Esophagus mucosa (tissue), 1 donor: ENCODE measurements around the gene ASTN2. TPM values are rescaled to one million over a fixed set of nuclear protein-coding genes. Genes with fewer than 3 reads are reported as not detected.

Source experiments
- ATAC-seq: fragments of 200-7000 bp; cut with Tn5 transposase; one replicate; pipeline ENCODE4 v1.9.1; 2020
- total RNA-seq: library from RNA; stranded (reverse); gene quantifications from one replicate; pipeline ENCODE4 v1.2.4, GENCODE V29; 2023
- donor health status: DM: yes; HTN: yes; CAD: no.

Gene ASTN2
- total RNA-seq, 1 donor from 2014 or later, result 1.00 TPM

DNA sequence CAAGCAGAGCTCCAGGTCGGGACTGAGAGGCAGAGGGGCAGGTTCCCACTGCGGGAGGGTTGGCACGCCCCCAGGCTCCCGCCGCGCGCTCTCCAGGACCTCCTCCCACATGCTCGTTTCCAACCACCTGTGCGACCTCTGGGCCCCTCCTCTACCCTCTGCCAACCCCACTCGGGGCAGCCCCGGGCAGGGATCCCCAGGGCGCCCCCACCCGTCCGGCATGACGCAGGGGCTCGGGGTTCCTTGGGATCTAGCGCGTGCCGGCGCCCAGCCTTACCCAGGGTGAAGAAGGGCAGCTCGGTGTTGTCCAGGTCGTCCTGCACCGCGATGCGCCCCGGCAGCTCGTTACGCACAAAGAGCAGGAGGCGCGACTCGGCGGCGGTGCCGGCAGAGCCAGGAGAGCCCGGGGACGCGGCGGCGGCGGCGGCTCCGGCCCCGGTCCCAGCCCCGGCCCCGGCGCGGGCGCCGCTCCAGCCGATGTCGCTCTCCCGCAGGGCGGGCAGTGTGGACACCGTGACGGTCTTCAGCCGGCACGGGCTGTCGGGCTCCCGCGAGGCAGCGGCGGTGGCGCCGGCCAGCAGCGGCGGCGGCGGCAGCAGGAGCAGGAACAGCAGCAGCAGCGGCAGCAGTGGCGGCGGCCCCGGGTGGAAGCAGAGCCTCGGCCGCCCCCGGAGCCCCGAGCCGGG is 494 bp downstream of the ASTN2 start:
- no peak for ATAC-seq

DNA sequence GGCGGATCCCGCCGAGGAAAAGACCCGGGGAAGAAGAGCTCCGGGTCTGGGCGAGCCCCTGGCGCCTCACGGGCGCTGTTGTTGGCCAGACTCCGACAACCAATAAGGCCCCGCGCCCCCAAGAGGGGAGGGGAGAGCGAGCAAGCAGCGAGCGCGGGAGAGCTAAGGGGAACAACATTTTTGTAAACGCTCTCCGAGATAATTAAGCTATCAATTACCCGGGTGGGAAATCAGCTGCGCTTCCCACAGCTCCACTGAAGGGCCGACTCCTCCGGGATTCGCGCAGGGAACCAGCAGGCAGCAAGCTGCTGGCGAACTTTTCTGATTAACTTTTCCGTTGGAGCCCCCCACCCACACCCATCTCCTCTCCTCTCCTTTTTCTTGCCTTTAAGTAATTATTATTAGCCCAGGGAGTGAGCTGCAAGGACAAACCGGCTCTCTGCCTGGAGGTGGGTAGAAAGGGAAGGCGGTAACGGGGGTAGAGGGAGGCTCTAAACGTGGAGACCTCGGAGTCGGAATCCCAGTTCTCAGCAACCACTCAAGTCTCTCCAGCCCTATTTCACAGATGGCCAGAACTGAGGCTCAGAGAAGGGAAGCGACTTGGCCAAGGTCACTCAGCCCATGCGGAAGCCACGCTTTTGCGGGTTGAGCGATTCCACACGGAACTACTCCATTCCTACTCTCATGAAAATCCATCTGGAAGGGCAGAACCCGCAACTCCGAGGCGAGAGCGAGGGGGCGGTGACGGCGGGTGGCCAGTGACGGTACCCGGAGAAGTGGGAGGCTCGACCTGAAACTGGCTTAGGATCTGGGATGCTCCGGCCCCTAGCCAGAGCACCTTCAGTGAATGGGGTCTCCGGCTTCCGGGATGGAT is 1.3 kb downstream of the ASTN2 start:
- ATAC-seq, result no peak

DNA sequence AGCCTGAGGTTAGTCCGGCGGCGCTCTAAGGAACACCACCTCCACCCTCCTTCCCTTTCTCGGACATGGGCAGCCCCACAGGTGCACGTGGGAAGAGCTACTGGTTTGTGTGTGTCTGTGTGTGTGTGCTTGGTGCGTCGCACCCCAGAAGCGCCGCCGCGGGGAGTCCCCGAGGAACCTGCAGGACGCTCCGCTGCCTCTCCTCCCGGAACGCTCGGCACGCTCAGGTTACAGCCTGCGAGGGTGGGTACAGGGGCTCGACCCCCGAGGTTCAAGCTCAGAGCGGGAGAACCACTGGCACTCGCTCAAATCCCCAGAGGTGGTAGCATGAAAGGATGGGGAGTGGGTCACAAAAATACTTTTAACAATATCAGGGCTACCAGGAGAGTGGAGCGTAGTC is 2.0 kb downstream of the ASTN2 start:
- ATAC-seq, result no peak

DNA sequence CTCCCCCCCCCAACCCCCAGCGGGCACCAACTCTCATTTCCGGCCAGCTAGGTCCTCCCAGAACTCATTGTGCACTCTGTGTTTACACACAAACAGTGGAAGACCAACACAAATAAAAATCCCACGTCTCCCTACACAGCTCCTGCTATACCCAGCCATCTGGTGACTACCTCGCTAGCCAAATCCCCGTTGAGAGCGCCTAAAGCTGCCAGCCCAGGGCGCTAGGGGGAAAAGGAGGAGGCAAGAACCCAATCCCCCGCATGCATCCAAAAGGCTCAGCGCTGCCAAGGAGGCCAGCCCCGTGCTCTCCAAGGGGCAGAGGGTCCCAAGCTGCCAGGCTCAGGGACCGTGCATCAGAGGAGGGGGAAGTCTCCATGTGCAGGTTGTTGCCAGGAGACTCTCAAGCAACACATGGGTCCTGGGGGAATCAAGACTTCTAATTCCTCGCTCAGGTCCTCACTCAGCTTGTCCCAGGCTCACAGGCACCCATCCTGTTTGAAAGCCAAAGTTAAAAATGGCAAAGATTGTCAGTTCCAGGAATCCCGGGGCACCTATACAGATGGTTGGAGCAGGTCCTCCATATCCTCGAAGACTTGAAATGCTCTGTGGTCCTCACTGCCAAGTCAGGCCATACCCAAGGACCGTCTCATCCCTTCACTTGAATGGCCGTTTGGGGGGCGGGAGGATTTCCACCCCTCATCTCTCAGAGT is 2.7 kb downstream of the ASTN2 start:
- ATAC-seq, result no peak

DNA sequence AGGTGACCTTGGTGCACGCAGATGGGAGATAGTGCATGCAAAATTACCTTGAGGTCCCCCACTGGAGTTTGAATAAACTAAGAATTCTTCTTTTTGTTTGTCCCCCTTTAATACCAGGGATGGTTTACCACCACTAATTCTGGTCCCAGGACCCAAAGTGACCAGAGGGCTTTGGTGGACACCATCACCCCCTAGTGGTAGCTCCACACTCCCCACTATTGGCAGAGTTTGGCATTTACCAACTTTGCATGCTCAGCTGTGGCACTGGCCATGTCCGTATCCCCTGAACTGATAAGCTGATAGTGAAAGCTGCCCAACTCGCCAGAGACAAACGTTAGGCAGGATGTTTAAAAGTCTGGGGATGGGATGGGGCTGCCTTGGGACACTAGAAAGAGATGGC is 3.3 kb downstream of the ASTN2 start:
- ATAC-seq, result no peak

DNA sequence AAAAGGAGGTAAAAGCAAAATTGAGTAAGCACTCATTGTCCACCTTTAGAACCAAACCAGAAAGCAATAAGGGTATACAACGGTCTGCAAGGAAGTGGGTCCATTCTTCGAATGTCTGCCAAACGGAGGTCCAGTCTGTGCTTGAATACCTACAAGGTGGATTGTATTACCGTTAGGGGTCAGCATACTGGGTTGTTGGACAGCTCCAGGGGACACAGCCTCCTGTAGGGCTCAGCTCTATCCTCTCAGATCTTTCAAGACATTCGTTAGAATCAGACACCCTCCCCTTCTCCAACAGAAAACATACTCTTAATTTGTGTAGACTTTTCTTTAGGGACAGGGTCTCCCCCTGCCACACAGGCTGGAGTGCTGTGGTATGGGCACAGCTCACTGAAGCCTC is 5.5 kb downstream of the ASTN2 start:
- no peak for ATAC-seq

DNA sequence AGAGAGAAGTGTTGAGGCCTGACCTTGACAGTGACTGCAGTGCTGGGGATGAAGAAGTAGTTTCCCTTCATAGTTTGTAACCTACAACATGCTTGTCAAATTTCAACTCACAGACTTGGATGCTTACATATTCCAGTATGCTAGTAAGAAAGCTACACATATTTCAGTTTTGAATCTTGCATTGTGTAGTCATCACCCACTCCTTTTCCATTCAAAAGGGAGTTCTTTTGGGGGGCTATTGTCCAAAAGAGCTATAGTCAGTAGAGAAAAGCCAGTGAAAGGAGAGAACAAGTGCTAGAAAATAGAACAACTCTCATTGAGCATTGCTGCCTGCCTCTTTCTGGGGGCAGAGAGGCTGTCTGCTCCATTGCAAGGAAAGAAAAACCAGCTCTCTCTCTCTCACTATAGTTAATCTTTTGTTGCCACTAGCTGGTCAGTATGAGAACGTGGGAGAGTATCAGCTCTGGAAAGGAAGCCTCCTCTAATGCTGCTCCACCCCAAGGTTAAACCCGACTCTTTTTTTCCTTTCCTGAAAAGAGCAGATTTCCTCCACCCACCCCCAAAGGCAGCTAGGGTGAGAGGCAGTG is 7.3 kb downstream of the ASTN2 start:
- no peak for ATAC-seq

DNA sequence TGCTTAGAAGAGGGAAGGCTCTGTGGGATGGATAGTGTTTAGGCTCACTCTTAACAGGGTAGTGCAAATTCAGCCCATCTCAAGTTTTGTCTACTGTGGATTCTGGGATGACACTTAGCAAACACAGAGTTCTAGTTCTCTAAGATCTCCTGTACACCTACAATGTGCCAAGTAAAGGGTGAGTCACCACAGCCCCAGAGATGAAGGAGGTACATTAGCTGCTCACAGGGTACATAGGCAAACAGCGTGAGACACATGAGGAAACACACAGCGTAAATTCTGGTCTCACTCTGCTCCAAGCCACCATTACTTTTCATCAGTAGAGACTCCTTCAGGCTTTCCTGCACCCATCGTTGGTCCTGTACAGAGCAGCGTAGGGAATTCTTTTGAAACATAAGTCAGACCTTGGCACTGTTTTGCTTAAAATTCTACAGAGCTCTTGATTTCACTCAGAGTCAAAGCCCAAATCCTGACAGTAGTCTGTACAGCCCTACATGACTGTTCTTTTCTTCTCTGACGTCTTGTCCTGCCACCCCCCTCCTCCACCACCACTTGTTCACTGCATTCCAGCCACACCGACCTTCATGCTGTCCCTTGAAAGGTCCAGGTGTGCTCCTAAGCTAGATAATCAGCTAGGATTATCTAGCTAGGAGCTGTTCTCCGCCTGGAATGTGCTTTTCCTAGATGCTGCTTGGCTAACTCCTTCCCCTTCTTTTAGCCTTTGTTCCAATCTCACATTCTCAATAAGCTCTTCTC is 8.7 kb downstream of the ASTN2 start:
- ATAC-seq, result no peak

DNA sequence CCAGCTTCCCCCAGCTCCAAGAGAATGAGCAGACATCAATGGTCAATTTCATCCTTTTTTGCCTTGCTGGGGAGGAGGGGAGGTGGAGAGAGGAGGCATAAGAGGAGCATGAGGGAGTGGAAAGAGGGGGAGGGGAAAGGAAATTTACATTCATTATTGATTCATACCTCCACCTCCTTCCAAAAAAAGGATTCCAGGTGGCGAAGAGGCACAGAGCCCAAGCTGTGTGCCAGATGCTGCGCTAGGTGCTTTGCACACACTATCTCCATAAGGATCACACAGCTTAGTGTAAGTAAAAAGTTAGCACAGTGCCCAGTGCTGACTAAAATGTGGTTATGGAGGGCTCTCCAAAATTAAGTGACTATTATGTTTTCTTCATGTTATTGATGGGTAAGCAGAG is 11.0 kb downstream of the ASTN2 start:
- ATAC-seq, result no peak

DNA sequence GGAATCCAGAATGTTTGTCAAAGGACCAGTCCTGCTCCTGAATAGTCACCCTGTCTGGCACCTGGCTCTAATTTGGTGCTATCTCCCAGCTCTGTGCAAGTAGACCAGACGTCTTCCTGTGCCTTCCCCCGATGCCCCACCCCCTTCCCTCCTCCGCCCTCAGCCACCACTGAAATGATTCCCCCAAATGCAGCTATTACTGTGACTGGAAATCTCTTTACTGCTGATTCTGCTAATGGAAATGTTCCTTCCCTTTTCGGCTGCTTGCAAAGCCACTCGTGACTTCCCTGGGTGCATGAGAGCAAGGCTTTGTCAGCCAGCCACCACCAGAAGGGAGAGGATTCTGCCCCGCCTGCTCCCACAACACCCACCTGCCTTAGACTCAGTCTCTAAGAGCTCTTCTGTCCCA is 11.4 kb downstream of the ASTN2 start:
- no peak for ATAC-seq

DNA sequence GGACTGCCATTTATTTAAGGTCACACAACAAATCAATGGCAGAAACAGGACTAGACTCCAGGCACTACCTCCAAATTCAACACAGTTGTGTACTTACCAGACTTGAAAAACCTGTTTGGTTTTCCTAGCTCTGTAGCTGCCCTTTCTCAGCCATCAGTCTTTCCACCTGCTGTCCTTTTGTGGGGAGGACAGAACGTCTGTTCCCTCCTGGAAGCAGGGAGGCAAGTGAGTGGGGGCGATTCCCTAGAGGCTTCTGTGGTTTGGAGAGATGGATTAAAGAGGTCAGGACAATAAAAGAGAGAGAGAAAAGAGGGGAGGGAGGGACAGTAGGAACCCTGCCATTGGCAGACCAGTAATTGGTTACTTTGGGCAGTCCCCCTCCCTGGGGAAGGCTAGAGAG is 14.7 kb downstream of the ASTN2 start:
- no peak for ATAC-seq

DNA sequence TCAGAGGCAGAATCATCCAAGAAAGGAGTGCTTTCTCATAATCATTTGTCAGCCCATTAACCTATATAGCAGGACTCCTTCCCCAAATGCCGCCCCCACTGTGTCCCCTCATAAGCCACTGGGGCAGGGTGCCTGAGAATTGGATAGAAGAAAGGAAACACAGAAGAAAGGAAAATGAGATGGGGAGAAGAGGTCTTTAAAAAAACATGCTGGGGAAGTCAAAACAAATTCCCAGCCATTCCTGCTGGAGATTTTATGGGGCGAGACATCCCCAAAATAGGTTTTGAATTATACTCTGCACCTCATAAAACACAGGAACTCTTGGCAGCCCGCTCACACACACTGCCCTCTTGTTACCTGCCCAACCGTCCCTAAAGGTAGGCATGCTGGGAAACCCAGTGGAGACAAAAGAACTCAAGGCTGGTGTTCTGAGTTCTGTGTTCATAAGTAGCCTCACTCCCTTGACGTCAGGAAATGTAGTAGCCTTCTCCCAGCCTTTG is 19.7 kb downstream of the ASTN2 start:
- no peak for ATAC-seq

DNA sequence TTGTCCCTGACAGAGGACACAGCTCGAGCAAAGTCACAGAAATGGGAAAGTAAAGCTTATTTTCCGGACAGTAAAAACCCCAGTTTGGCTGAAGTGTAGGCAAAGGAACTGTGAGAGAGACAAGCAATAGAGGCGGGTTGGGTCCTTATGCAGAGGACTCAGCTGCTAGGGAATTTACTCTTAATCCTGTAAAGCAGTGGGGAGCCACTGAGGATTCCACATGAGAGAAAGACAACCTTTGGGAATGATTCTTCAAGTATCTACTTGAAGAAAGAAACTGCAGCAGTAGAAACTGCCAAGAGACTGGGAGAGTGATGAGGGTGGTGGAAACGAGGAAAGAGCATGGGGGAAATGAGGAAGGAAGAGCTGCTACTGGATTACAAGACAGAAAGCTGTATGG is 20.2 kb downstream of the ASTN2 start:
- ATAC-seq, result no peak

DNA sequence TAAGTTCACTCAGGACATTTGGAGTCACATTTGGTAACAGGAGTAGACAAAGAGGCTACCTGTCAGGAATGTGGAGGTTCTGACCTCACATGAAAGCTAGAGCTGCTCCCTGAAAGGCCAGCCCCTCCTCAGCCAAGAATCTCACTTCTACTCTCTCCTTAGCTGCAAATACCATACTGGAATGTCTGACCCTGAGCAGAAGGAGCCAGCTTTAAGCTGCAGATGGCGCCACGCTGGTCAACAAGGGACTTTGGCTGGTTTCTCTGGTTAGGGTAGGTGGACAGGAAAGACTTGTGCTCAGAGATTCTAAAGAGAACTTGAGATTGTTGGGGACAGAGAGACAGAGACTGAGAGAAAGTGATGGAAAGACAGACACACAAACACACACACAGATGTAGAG is 21.9 kb downstream of the ASTN2 start:
- ATAC-seq, result no peak

DNA sequence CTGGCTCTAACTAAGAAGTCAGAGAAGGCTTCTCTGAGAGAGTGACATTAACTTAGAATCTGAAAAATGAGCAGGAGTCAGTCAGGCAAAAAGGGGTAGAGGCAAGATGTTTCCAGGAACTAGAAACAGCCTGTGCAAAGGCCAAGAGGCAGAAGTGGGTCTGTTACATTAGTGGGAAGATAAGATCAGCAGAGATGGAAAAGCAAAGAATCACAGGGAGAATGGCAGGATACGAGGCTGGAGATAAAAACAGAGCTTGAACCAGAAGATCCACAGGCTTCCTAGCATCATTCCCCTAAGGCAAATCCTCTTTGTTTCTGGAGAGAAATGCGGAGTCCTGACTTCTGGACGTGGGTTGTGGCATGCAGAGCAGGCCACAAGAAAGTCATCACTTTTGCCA is 27.4 kb downstream of the ASTN2 start:
- no peak for ATAC-seq

DNA sequence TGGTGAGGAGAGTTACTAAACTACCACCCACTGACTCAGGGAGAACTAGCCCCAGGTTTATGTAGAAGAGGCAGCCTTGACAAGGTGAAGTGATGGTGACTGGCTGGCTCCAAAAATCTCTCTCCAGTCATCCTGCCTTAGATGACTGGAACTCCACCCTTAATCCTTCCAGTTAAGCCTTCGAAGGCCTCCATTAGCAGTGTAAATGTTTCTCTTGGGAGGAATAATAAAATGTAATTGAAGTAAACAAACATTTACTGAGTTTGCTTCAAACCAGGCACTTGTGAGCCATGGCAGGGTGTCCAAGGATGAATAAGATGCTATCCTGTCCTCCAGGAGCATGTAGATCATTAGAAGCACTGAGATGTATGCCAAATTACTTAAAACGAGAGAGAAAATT is 35.5 kb downstream of the ASTN2 start:
- ATAC-seq, result no peak

DNA sequence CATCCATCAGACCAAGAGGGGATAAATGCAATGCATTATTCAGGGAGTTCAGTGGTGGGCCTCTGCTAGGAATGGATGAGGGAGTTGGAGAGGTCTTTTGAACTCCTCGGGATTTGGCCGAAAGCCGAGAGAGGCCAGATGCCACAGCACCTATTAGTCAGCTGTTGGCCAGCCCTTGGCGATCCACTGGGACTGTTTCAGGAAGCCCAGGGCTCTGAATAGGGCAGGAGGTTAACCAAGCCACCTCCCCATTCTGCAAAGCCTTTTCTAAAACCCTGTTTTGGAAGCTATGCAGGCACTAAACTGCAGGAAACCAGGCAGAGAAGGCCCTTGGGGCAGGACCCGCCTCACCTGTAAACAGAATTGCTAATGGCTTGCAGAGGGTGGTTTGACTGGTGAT is 37.8 kb downstream of the ASTN2 start:
- ATAC-seq, result no peak

DNA sequence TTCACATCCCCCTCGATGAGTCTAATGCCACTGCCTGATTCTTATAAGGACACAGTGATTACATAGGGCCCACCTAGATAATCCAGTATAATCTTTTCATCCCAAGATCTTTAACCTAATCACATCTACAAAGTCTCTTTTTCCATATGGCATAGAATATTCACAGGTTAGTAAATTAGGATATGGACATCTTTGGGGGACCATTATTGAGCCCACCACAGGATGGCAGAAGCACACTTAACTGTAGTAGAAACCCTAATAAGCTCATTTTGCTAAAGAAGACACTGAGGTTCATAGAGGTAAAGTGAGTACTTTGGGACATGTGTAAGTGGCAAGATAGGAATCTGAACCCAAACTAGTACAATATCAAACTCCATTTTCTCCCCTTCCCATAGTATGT is 38.9 kb downstream of the ASTN2 start:
- no peak for ATAC-seq

DNA sequence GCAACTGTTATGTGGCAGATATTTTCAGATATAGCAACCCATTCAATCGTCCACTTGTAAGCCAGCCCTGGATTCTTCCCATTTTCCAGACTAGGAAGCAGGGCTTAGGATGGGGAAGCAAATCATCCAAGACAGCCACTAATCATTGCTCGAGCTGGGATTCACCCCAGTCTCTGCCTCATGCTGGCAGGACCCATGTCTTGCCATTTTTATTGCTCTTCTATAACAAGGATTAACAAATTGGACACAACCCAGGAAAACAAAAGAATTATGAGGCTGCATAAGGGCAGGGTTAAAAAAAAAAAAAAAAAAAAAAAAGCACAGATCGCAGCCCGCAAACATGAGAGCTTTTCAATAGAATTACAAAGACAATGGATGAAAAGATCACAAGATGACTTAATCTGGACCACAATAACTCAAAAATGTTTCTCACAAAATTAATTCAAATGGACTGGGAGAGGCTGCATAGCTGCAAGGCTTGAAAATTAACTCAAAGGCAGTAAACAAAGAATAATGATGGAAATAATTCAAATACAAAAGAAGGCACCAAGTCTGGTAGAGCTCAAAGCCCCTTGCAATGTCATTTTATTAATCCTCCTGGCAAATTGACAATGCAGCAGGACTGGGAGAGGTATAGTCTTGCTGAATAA is 40.7 kb downstream of the ASTN2 start:
- ATAC-seq, result no peak

DNA sequence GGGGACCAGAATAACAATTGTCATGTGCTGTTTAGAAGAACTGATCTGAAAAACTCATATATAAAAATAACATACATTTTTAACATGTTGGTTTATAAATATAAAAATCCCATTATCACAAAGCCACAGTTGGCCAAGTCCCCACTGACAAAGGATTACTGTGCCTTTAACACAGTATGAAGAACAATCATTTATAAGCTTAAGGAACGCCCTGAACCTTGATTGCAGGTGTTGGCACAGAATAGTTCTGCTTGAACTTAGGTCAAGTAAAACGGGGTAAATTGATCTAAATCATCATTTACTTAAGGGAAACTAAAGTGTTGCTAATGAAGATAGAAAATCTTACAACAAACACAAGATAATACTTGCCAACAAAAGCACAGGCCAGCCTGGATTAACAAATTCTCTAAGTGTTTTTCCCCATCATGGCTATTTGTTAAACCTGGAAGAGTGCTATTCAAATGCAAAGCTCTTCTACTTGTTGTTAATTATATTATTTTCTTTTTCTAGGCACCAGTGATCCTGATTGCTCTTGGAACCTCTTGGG is 46.1 kb downstream of the ASTN2 start:
- no peak for ATAC-seq

DNA sequence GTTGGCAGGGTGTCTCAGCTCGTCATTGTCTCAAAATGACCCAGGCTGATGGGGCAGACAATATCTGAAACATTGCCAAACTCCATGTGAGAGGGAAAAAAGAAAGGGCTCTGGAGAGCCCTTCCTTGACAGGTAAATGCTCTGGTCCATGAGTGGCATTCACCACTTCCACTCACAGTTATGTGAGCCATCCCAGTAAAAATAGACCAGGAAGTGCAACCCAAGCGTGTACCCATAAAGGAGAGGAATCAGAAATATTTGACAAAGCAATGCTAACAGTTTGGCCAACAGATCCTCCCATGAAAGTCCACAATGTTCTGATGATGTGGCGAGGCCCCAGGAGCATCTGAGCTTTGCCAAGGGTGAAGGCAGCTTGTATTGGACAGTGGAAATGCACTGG is 49.4 kb downstream of the ASTN2 start:
- ATAC-seq, result no peak
